ENCODE measurements around the gene NDUFC2.
"Not testable (repeated sequence)": the region's sequence is repeated elsewhere in the genome, so short reads cannot be mapped to it uniquely, and the experiment has no call there.

NDUFC2 gene

GRCh38 chr11:78054971-78055370 lies 24.7 kb downstream of the NDUFC2 start:
- DNase-seq (ENCODE audit: low spot score), result no peak

- DNase-seq (ENCODE audit: low spot score), result peak; percentile 15
Measured at GRCh38 chr11:78050964-78051831, 28.5 kb downstream of the NDUFC2 start.

GRCh38 chr11:78049348-78049747 lies 30.3 kb downstream of the NDUFC2 start:
- DNase-seq (ENCODE audit: low spot score), result no peak

- DNase-seq (ENCODE audit: low spot score), result no peak
Measured at GRCh38 chr11:78048561-78048960, 31.1 kb downstream of the NDUFC2 start.

GRCh38 chr11:78046486-78046854 lies 33.2 kb downstream of the NDUFC2 start:
- DNase-seq (ENCODE audit: low spot score), result no peak

GRCh38 chr11:78045851-78046485 lies 33.7 kb downstream of the NDUFC2 start:
- DNase-seq (ENCODE audit: low spot score), result peak; percentile 71

- DNase-seq (ENCODE audit: low spot score), result no peak
Measured at GRCh38 chr11:78044706-78045105, 35.0 kb downstream of the NDUFC2 start.

GRCh38 chr11:78041843-78042440 lies 37.7 kb downstream of the NDUFC2 start:
- DNase-seq (ENCODE audit: low spot score), result no peak

GRCh38 chr11:78041380-78041719 lies 38.3 kb downstream of the NDUFC2 start:
- DNase-seq (ENCODE audit: low spot score), result not testable (repeated sequence)

- DNase-seq (ENCODE audit: low spot score), result no peak
Measured at GRCh38 chr11:78040691-78041379, 38.8 kb downstream of the NDUFC2 start.

GRCh38 chr11:78039919-78040671 lies 39.6 kb downstream of the NDUFC2 start:
- DNase-seq (ENCODE audit: low spot score), result peak; percentile 78

- DNase-seq (ENCODE audit: low spot score), result no peak
Measured at GRCh38 chr11:78039391-78039918, 40.2 kb downstream of the NDUFC2 start.

- no peak for DNase-seq (ENCODE audit: low spot score)
Measured at GRCh38 chr11:78038697-78039313, 40.9 kb downstream of the NDUFC2 start.

- no peak for DNase-seq (ENCODE audit: low spot score)
Measured at GRCh38 chr11:78037825-78038620, 41.6 kb downstream of the NDUFC2 start.

- DNase-seq (ENCODE audit: low spot score), result no peak
Measured at GRCh38 chr11:78037056-78037455, 42.6 kb downstream of the NDUFC2 start.

GRCh38 chr11:78036313-78036712 lies 43.3 kb downstream of the NDUFC2 start:
- no peak for DNase-seq (ENCODE audit: low spot score)

- no peak for DNase-seq (ENCODE audit: low spot score)
Measured at GRCh38 chr11:78034623-78035022, 45.0 kb downstream of the NDUFC2 start.

GRCh38 chr11:78033040-78033439 lies 46.6 kb downstream of the NDUFC2 start:
- DNase-seq (ENCODE audit: low spot score), result no peak

- DNase-seq (ENCODE audit: low spot score), result no peak
Measured at GRCh38 chr11:78032090-78032489, 47.6 kb downstream of the NDUFC2 start.

GRCh38 chr11:78031629-78032028 lies 48.0 kb downstream of the NDUFC2 start:
- no peak for DNase-seq (ENCODE audit: low spot score)
